Measurements from ENCODE around the gene SMG6.

DNA sequence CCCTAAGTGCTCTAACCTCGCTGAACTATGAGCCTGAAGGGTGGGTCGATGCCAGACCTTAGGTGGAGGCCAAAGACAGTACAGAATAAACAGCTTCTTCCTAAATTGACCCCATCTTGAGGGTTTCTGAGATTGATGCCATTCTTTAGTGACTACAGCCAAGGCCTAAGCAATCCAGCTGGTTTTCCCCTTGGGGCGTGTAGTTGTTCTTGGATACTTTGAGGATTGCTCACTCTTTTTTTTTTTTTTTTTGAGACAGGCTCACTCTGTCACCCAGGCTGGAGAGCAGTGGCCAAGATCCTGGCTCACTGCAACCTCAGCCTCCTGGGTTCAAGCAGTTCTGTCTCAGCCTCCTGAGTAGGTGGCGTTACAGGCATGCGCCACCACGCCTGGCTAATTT is 259.8 kb downstream of the SMG6 start:
- TF ChIP-seq, protein P1, sequence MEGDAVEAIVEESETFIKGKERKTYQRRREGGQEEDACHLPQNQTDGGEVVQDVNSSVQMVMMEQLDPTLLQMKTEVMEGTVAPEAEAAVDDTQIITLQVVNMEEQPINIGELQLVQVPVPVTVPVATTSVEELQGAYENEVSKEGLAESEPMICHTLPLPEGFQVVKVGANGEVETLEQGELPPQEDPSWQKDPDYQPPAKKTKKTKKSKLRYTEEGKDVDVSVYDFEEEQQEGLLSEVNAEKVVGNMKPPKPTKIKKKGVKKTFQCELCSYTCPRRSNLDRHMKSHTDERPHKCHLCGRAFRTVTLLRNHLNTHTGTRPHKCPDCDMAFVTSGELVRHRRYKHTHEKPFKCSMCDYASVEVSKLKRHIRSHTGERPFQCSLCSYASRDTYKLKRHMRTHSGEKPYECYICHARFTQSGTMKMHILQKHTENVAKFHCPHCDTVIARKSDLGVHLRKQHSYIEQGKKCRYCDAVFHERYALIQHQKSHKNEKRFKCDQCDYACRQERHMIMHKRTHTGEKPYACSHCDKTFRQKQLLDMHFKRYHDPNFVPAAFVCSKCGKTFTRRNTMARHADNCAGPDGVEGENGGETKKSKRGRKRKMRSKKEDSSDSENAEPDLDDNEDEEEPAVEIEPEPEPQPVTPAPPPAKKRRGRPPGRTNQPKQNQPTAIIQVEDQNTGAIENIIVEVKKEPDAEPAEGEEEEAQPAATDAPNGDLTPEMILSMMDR (IDR thresholded peaks at IDR 0.05): no peak
- TF ChIP-seq POLR2AphosphoS5 (IDR thresholded peaks at IDR 0.05): no peak
